HG03575 (cell line): ENCODE data around the gene CBS.
"Not testable (repeated sequence)": the region's sequence is repeated elsewhere in the genome, so short reads cannot be mapped to it uniquely, and the experiment has no call there.

Experiments used
- ATAC-seq: cut with Tn5 transposase; IDR thresholded peaks from one replicate; pipeline ENCODE4 v1.9.1; 2021; ENCODE audit not compliant: unreplicated experiment, insufficient number of reproducible peaks, low FRiP score; ENCODE audit errors: extremely low read depth

Gene CBS

GRCh38 chr21:43034826-43035225 lies 40.8 kb downstream of the CBS start:
- ATAC-seq, result no peak

- ATAC-seq, result no peak
Measured at GRCh38 chr21:43034101-43034500, 41.5 kb downstream of the CBS start.

DNA sequence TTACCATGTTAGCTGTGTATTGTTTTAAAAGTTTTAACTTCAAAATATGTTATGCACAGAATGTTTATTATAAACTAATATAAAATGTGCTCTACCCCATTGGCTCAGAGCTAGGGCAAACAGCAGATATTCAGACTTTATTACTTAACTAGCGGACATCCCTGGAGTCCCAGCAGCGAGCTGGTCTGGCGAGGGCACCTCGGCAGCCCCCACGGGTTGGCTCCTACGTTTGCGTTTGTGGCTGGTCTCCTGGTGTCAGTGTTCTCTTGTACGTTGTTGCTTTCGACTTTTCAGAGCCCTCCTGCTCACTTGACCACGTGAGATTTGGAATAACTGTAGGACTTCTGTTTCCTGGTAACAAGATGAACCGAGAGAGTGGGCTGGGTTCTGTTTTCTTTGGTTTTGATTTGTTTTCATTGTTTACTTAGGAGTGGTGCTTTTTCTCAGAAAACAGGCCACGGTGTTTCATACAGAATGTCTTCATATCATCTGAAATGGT lies 44.5 kb downstream of the CBS start:
- no peak for ATAC-seq

DNA sequence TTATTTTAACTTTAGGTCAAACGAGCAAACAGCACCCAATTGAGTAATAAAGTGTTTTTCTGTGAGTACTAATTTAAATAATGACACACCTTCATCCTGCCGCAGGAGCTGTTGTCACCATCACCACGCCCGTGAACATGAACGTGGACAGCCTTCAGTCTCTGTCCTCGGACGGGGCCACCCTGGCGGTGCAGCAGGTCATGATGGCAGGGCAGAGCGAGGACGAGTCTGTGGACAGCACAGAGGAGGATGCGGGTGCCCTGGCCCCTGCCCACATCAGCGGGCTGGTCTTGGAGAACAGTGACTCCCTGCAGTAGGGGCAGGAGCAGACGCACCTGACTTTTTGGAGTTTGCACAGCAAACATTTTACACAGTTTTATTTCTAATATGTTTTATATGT lies 45.9 kb downstream of the CBS start:
- ATAC-seq, result no peak

- no peak for ATAC-seq
Measured at GRCh38 chr21:43027846-43028731, 47.5 kb downstream of the CBS start.

GRCh38 chr21:43025636-43026180 lies 49.9 kb downstream of the CBS start:
- no peak for ATAC-seq

- no peak for ATAC-seq
Measured at GRCh38 chr21:43024439-43025136, 51.0 kb downstream of the CBS start.

DNA sequence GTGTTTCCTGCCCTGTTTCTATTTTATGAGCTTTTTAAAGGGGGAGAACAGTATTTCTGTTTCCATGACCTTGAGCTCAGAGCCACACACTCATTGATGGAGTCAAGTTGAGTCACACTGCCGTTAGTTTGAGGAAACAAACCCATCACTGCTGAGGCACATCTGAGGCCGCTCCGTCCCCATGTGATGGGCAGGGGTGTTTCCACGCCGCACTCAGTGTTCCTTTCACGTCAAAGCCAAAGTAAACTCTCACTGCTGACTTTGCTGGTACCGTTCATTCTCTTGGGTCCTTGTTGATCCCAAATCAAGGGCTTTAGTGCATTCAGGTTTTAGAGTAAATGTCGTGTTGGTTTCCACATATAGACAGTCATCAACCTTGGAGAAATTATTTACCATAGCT lies 52.5 kb downstream of the CBS start:
- no peak for ATAC-seq

GRCh38 chr21:43021756-43022600 lies 53.7 kb downstream of the CBS start:
- no peak for ATAC-seq

DNA sequence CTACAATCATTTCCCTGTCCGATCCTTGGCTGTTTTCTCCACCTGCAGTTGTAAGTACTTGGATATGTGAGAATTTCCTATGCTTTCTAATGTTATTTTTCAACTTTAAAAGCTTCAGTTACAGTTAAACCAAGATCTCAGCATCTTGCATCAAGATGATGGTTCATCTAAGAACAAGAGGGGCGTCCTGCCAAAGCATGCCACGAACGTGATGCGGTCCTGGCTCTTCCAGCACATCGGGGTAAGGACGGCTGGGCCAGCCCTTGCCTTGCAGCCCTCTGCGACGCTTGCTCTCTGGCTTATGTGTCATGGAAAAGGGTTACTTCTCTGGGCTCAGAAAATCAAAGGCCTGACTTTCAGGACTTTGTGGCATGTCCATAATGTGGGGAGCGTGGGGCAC lies 54.4 kb downstream of the CBS start:
- ATAC-seq, result no peak

- ATAC-seq, result no peak
Measured at GRCh38 chr21:43020771-43021170, 54.9 kb downstream of the CBS start.

- ATAC-seq, result no peak
Measured at GRCh38 chr21:43020177-43020576, 55.5 kb downstream of the CBS start.

DNA sequence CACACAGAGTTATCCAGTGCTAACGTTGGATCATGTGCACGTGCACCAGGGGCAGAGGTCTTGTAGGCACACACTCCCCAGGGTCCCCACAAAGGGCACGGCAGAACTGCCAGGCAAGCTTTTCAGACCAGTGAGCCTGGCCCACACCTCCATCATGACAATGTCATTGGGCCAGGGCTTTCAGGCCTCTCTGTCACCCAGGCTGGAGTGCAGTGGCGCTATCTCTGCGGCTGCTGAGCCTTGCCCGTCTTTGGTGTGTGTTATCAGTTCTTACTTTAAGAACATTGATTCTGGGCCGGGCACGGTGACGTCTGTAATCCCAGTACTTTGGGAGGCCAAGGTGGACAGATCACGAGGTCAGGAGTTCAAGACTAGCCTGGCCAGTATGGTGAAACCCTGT lies 57.1 kb downstream of the CBS start:
- ATAC-seq, result no peak

- ATAC-seq, result no peak
Measured at GRCh38 chr21:43016728-43017127, 58.9 kb downstream of the CBS start.

GRCh38 chr21:43015906-43016540 lies 59.6 kb downstream of the CBS start:
- ATAC-seq, result no peak

- no peak for ATAC-seq
Measured at GRCh38 chr21:43012596-43012995, 63.0 kb downstream of the CBS start.

- ATAC-seq, result no peak
Measured at GRCh38 chr21:43006874-43007208, 68.8 kb downstream of the CBS start.

DNA sequence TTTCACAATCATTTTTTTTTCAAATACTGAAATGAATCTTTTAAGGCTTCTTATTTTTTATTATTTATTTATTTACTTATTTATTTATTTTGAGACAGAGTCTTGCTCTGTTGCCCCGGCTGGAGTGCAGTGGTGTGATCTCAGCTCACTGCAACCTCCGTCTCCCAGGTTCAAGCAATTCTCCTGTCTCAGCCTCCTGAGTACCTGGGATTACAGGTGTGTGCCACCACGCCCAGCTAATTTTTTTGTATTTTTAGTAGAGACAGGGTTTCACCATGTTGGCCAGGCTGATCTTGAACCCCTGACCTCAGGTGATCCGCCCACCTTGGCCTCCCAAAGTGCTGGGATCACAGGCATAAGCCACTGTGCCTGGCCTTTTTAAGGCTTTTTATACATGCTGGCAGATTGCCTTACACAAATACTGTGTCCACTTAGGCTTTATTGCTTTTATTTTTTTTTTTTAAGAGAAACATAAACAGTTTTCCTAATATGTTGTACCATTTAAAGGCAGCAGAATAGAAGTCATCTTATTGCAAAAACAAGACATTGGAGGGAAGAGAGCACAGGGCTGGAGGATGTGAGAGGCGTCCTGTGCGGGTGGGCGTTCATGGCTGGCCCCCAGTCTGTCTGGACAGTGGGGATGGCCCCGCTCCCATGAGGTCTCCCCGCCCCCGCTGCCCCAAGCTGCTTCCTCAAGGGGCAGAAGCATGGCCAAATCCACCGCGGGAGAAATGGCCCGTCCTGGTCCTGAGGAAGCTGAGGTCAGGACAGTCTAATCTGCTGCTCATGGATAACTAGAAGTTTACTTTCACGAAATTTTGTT lies 69.4 kb downstream of the CBS start:
- ATAC-seq, result not testable (repeated sequence)
